NCI-H2227 treated with DMSO at 0.1 percent for 48 hours (cell line): ENCODE measurements around the gene TNIP3.
A peak's percentile ranks its signal among the peaks of the same experiment; 100 is the strongest.
"Not testable (repeated sequence)": the region's sequence is repeated elsewhere in the genome, so short reads cannot be mapped to it uniquely, and the experiment has no call there.

Experiments used
- DNase-seq: peaks from one replicate; lab custom pipeline; 2025; lab: John Stamatoyannopoulos, UW

TNIP3 gene

GRCh38 chr4:121164291-121164690 lies at the start of gene TNIP3:
TNIP3 (minus strand) TSS chr4:121164321; CDS start chr4:121164125, 196 bp downstream.
- no peak for DNase-seq

GRCh38 chr4:121212806-121213205 lies 48.7 kb upstream of the TNIP3 start:
- no peak for DNase-seq

DNA sequence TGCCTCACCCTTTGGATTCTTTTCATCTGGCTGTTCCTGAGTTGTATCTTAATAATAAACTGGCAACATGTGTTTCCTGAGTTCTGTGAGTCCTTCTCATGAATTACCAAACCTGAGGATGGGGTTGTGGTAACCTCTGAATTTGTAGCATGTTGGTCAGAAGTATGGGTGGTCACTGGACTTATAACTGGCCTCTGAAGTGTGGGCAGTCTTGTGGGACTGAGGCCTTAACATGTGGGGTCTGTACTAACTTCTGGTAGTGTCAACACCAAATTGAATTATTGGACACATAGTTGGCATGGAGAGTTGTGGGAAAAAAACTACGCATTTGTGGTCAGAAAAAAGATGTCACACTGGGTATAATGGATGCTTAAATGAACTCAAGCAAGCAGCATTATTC lies 45.0 kb upstream of the TNIP3 start:
- DNase-seq = no peak

DNA sequence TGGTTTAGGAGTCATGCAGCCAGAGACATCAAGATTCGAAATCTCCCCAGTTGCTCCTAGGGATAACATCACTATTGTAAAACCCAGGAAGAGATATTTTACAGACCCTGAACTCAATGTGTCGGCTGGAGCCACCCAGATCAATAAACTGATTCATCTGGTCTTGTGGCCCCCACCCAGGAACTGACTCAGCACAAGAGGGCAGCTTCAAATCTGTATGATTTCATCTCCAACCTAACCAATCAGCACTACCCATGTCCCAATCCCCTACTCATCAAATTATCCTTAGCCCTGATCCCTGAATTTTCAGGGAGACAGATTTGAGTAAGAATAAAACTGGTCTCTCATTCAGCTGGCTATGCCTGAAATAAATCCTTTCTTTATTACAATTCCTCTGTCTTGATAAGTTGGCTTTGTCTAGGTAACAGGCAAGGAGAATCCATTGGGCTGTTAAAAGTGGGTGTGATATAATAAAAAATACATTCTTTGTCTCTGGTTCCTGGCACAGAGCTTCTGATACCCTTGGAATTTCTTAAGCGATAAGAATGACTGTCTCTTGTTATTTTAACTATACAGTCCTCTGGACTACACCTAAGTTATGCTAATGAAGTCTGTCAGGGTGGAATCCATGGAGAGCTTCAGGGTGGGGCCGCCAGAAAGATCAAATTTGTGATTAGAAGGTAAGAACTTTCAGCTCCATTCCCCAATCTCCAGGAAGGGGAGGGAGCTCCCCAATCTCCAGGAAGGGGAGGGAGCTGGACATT lies 44.3 kb upstream of the TNIP3 start:
- DNase-seq = no peak

DNA sequence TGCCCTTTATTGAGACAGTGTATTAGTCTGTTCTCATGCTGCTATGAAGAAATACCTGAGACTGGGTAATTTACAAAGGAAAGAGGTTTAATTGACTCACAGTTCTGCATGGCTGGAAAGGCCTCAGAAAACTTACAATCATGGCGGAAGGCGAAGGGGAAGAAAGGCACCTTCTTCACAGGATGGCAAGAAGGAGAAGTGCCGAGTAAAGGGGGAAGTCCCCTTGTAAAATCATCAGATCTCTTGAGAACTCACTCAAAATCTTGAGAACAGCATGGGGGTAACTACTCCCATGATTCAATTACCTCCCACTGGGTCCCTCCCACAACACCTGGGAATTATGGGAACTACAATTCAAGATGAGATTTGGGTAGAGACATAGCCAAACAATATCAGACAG lies 41.7 kb upstream of the TNIP3 start:
- DNase-seq = not testable (repeated sequence)

- no peak for DNase-seq
Measured at GRCh38 chr4:121200795-121201472, 36.8 kb upstream of the TNIP3 start.

DNA sequence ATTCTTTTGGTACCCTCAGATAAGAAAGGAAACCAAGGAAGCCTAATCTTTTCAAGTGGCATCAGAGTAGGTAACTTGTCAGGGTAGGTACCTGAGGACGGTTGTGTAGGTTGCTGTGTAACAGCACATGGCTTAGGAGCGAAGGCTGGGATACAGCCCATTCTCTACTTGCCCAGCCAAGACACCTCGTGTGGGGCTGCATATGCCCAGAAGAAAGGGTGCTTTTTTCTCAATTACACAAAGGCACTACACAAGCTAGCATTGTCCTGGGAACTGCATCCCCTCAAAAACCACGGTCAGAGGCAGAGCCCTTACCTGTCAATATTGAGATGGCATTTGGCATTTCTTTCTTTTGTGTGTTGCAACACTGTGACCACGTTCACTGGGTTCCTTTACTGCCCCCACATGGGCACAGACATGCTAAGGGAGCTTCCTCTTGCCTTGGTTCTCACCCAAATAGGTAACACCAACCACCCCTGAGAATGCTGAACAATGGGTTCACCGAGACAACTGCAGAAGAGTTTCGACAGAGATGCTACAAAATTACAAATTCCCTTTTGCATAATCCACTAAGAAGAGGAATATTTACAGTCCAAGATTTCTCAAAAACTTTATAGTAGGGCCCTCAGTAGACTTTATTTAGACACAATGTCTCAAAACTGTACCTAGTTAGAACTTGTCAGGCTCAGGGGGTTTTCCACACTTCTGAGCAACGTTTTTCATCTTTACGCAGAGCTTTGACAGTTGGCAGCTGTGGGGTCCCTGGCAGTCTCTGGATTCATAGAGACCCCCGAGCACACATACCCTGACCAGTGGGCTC lies 35.8 kb upstream of the TNIP3 start:
- no peak for DNase-seq

DNA sequence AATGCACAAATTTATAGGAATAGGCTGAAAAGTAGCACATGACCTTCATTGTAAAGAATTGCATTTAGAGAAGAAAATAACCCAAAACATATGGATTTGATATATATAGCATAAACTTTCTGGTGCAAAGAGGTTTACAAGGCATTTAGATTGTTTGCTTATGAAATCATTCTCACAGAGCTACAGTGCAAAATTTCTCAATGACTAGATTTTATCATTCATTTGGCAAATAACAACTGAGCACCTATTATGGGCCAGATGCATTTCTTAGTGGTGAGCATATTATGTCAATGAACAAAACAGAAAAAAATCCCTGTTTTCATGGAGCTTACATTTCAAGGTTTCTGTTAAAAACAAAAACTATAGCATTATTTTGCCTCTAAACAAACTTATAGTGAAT lies 34.1 kb upstream of the TNIP3 start:
- no peak for DNase-seq

- DNase-seq = no peak
Measured at GRCh38 chr4:121195649-121196048, 31.5 kb upstream of the TNIP3 start.

GRCh38 chr4:121192480-121192879 lies 28.4 kb upstream of the TNIP3 start:
- peak; percentile 0 for DNase-seq

DNA sequence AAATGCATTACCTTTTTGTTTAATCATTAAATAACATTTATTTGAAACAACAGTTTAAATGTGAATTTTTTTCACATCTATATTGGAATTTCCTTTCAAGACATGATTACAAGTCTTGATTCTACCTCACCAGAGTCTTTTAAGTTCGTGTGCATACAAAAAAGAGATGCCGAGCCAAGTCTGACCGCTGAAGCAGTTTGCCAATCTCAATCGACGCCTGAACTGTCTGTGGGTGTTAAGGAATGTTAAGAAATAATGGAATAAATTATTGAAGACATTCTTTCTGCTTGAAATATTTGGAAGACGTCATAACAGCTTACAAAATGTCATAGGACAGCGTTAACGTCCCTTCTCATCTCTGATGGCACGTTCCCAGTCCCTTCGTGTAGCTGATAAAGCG lies 27.9 kb upstream of the TNIP3 start:
- DNase-seq = no peak

GRCh38 chr4:121191361-121191760 lies 27.2 kb upstream of the TNIP3 start:
- DNase-seq = no peak

DNA sequence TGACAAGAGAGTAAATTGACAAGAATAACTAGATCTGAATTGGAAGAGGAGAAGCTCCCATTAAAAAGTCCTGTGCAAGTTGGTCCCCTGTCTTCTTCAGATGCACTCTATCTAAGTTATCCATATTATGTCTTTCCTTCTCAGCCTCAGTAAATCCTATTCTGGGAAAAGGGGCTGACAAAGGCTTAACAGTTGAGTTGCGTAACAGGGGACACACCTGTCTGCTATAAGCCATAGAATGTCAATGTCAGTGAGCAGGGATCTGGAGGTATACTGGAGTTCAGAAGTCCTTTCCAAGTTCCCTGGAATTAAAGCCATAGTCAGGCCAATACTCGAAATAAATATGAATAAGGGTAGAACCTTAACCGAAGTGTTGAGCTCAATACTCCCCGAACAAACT lies 26.3 kb upstream of the TNIP3 start:
- no peak for DNase-seq

- no peak for DNase-seq
Measured at GRCh38 chr4:121189326-121190215, 25.4 kb upstream of the TNIP3 start.

DNA sequence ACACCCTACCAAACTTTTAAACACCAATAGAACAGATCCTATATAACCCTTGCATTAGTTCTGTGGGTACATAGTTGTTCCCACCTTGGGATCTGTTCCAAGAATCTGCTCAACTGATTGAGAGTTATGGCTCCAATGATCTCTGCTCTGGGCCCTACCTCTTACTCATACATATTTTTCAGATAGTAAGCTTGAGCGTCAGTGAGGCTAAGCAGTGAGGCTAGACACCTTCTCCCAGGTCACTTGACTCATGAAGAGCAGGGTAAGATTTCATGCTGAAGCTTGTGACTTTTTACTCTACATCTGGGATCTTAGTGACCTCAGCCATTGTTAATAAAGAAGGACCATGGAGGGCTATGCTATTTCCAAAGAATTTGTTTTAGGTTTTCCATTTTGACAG lies 23.1 kb upstream of the TNIP3 start:
- DNase-seq = no peak

DNA sequence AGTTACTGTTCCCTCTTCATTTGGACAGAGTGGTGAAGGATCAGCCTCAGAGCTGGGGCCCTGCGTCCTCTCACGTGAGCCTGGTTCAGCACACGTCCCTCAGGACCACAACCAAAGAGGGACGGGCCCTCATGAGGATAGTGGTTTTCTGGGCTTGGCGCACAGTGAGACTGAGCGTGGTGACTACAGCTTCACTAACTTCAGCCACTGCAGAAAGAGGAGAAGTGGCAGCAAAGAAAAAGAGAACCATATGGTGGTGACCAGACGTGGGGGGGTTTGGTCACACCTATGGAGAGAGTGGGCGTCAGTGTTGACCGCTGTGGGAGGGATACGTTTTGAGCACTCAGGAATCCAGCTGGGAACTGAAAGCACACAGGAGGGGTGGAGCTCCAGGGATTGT lies 21.8 kb upstream of the TNIP3 start:
- no peak for DNase-seq

- no peak for DNase-seq
Measured at GRCh38 chr4:121183989-121184388, 19.9 kb upstream of the TNIP3 start.

GRCh38 chr4:121183361-121183760 lies 19.2 kb upstream of the TNIP3 start:
- no peak for DNase-seq

DNA sequence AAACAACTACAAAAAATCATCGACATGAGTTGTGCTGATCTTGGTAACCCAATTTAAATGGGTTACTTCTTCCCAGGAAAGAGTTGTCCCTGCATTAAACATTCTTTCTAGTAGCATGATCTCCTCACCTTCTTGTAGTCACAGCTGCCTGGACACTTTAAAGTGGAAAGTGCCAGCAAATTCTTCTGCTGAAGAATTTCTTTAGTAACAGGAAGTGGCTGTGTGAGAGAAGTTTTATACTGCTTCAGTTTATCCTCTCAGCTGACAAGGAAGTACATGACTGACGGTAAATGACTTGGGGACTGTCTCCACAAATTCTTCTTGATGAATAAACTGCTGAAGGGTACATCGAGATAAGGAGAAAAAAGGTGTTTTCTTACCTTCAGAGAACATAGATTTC lies 18.2 kb upstream of the TNIP3 start:
- DNase-seq = no peak

DNA sequence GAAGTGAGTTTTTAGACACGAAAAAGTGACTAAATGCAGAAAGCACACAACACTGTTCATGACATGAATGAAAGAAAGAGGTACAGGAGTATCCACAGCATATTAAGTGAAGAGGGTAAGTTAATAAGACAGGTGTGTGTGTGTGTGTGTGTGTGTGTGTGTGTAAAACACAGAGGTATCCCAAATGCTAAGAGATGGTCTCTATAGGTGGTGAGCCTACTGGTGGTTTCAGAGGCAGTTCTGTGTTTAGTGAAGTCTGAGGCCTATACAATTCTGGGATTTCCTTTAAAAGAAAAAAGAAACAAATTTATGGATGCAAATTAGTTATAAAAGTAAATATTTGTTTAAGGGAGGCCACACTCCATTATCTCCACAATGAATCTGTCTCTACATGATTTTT lies 17.4 kb upstream of the TNIP3 start:
- DNase-seq = no peak

DNA sequence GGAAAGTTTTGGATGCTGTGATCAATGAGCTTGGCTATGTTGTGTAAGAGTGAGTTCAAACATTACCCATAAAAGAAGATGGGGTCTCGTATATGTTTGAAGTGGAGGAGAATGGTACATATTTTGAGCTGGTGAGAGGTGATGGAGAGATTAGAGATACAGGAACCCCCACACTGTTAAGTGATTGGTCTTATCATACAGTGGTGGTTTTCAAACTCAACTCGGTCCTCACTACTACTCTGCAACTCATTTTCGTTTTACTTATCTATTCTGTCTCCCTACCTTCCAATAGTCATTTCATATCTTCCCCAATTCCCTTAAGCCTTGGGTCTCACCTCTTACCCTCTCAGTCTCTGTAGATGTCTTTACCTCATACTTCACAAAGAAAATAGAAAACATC lies 16.4 kb upstream of the TNIP3 start:
- no peak for DNase-seq
